Small intestine (tissue), 16 donors: ENCODE results near the gene TNFRSF17. TPM values are rescaled to one million over a fixed set of nuclear protein-coding genes. Genes with fewer than 3 reads are reported as not detected.
"Not testable (repeated sequence)": the region's sequence is repeated elsewhere in the genome, so short reads cannot be mapped to it uniquely, and the experiment has no call there.

Experiments used
- DNase-seq, 2 donors: peaks; one replicate each; pipeline versions ENCODE4 v3.0.0 to v3.0.0-alpha.2; 2013
- FAIRE-seq: peaks from 2 replicates; lab custom pipeline; 2012; peaks lifted over from hg19 to GRCh38; lab: Jason Lieb, UNC
- H3K27ac ChIP-seq, 3 donors: one replicate each; pipeline ENCODE4 v1.5.1; 2013; ENCODE audit warnings: low read length in 2 of 3, mild to moderate bottlenecking in 2 of 3, control low read depth in 1 of 3, inconsistent platforms in 1 of 3, low read depth in 1 of 3, moderate library complexity in 1 of 3
- H3K27me3 ChIP-seq, 3 donors: one replicate each; pipeline ENCODE4 v1.6.1; 2013; ENCODE audit warnings: low read length in 3 of 3, inconsistent platforms in 1 of 3; ENCODE audit not compliant: control insufficient read depth in 3 of 3, insufficient read depth in 3 of 3
- H3K36me3 ChIP-seq, 3 donors: one replicate each; pipeline ENCODE4 v1.6.1; 2013; ENCODE audit warnings: low read length in 3 of 3, inconsistent platforms in 1 of 3, low read depth in 1 of 3, mild to moderate bottlenecking in 1 of 3, moderate library complexity in 1 of 3; ENCODE audit not compliant: control insufficient read depth in 3 of 3, insufficient read depth in 2 of 3
- H3K4me1 ChIP-seq, 3 donors: one replicate each; pipeline ENCODE4 v1.6.1; 2013; ENCODE audit warnings: low read length in 2 of 3, inconsistent platforms in 1 of 3, low read depth in 1 of 3, mild to moderate bottlenecking in 1 of 3, moderate library complexity in 1 of 3; ENCODE audit not compliant: control insufficient read depth in 3 of 3, insufficient read depth in 2 of 3
- H3K4me3 ChIP-seq, 3 donors: one replicate each; pipeline ENCODE4 v1.5.1; 2013; ENCODE audit warnings: low read length in 3 of 3, control low read depth in 1 of 3, inconsistent platforms in 1 of 3, low read depth in 1 of 3, mild to moderate bottlenecking in 1 of 3, moderate library complexity in 1 of 3
- H3K9me3 ChIP-seq, 2 donors: one replicate each; pipeline ENCODE4 v1.6.1; 2013; ENCODE audit warnings: low read depth in 1 of 2, low read length in 1 of 2; ENCODE audit not compliant: control insufficient read depth in 2 of 2, insufficient read depth in 1 of 2
- WGBS, 3 donors: extraction: QIAGEN DNeasy Blood & Tissue Kit; methylation state at CpG; one replicate each; pipeline ENCODE4 v1.1.7; 2013; 5-methylcytosine and 5-hydroxymethylcytosine counted together
- long read RNA-seq, 10 donors: transcript quantifications; one replicate each; lab custom pipeline, GENCODE V29; 2026
- polyA plus RNA-seq, 4 donors: library from polyadenylated mRNA; stranded (reverse) in 3 of 4; unstranded in 1 of 4; fragments of 200-250 nt in 3 of 4; fragments of 120-200 nt in 1 of 4; gene quantifications; one replicate each; pipeline versions ENCODE4 v1.2.1 to v1.2.3, GENCODE V29; 2013
- donor health status: healthy with polysubstance abuse.
- donor health status: control.
- donor health status: control.
- donor health status: Bipolar disorder and iron deficiency.
- donor health status: healthy.

TNFRSF17 gene
- polyA plus RNA-seq: 10 to 100 TPM in 1 of 4 donors, 1 to 10 TPM in 1, under 1 TPM in 1, not detected in 1; 0.04 to 19.7 (median 1.8) TPM
- long read RNA-seq, donor 1: 0 reads
- long read RNA-seq, donor 2: 0 reads
- long read RNA-seq, donor 3: 0 reads
- long read RNA-seq, donor 4: 0 reads
- long read RNA-seq, donor 5: 0 reads
- long read RNA-seq, donor 6: 0 reads
- long read RNA-seq, donor 7: 0 reads
- long read RNA-seq, donor 8: 0 reads
- long read RNA-seq, donor 9: 0 reads
- long read RNA-seq, donor 10, partial matches to known transcripts: 0 of 1 reads
- long read RNA-seq, donor 10, other reads (novel, unspliced or antisense): 0 of 1 reads

DNA sequence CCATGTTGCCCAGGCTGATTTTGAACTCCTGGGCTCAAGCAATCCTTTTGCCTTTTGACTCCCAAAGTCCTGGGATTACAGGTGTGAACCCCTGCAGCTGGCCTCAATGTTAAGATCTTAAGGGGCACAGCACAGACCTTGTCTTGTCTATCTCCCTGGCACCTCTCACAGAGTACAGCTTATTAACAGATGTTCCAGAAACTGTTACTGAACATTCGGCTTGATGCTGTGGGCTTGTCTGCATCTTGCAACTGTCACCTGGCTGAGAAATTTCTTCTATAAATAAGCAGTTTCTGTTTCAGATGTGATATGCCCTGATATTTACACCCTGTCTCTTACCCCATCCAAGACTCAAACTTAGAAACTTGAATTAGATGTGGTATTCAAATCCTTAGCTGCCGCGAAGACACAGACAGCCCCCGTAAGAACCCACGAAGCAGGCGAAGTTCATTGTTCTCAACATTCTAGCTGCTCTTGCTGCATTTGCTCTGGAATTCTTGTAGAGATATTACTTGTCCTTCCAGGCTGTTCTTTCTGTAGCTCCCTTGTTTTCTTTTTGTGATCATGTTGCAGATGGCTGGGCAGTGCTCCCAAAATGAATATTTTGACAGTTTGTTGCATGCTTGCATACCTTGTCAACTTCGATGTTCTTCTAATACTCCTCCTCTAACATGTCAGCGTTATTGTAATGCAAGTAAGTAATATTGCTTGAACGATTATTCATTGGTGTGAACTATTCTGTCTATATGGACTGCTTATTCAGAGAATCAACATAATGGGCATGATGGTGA, at the start of gene TNFRSF17:
TSS of gene TNFRSF17 (plus strand) at position 450 of the 791 bp plus-strand sequence. CDS start at position 565, 115 bp downstream.
- 68 to 77% (median 76%) methylated on average over 9 of the region's 9 CpGs for WGBS, 3 donors
- Histone ChIP-seq H3K27me3 (no peaks in the 10 kb centered on the region), H3K27ac (peak within 1 kb of the TSS in 1 of 3 donors; percentile 74), H3K4me1 (no peaks in the 10 kb centered on the region), H3K36me3 (no peaks in the 10 kb centered on the region), H3K9me3 (no peaks in the 10 kb centered on the region), H3K4me3 (no peak within 1 kb of the TSS)
- FAIRE-seq: no peak
- no peak for DNase-seq

DNA sequence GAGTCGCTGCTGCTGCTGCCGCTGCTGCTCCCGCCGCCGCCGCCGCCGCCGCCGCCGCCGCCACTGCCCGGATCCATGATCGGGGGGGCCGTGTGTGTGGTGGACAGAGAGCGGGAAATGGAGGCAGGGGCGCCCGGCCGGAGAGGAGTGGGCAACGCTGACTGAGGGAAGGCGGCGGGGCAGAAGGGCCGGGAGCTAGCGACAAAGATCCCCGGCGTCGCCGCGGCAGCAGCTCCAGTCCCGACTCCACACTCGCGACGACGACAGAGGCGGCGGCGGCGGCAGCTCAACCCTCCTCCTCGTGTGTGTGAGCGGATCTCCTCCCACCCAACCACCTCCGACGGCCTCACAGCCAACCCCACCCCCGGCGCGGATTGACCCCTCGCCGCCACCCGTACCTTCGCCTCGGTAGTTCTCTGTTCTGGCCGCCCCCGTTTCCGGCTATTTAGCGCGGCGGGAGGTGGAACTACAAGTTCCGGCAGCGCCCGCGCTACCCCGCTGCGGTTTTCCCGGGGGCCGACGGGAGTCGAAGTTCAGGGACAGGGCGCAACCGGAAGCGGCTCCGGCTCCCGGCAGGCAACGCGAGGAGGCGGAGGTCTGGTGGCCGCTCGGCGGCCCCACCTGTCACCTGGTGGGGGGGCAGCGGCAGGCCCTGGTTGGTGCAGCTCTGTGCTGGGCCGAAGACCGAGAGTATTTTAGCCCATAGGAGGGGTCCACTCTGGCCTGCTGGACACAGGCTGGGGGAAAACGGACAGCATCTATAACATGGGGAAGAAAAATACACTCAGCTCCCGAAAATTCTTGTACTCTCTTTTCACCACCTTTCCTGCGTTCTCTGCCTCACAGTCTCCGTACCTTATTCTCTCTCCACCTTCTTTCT, 49.1 kb upstream of the TNFRSF17 start, which contains the start of gene GSPT1:
TSS of gene GSPT1 (minus strand) at position 313 of the 880 bp plus-strand sequence. CDS start at position 77, 236 bp downstream.
- Histone ChIP-seq H3K4me3 (peak within 1 kb of the TSS; percentile 82 to 100 (median 99)), H3K4me1 (peaks cover 6 to 9% (median 7%) of the 10 kb centered on the region in 3 donors), H3K36me3 (no peaks in the 10 kb centered on the region), H3K27me3 (no peaks in the 10 kb centered on the region), H3K9me3 (no peaks in the 10 kb centered on the region), H3K27ac (peak within 1 kb of the TSS; percentile 88 to 99 (median 95))
- peak; percentile 98 to 100 for DNase-seq
- FAIRE-seq: no peak
- 1% methylated on average over 64 to 84 of the region's 84 CpGs for WGBS, 3 donors

DNA sequence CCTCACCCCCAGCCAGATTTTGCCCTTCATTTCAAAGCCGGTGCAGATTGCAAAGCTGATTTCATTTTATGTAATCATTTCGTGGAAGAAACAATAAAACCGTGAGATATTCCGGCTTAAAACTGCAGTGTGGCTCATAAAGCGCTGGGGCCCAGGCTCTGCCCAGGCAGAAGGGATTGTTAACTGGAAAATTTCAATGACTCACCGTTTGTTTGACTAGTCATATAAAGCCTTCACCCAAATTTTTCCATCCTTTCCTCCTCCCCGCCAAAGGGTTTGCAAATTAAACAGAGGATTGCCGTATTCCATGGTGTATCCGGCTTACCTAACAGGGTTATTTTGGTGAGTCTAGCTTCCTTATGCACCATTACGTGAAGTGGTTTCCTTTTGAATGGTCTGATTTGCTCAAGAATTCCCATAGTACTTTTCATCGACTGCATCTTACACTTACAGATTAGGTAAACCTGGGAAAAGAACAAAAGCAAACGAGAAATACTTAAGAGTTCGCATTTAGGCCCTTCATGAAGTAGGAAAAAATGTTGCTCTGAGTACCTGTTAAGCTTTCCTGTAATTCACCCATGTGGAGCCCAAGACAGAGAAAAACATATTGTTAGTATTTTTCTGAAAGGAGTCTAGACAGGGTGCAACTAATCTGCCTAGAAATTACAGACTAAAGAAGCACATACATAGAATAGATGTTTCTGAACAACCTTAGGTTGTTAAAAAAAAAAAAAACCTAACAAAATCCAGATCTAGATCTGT, 48.3 kb upstream of the TNFRSF17 start:
- WGBS, 3 donors: 13 to 54% (median 36%) methylated on average over 13 of the region's 13 CpGs
- no peaks in the 10 kb centered on the region for H3K9me3 ChIP-seq
- H3K27me3 ChIP-seq: no peaks in the 10 kb centered on the region
- H3K36me3 ChIP-seq: no peaks in the 10 kb centered on the region
- H3K4me3 ChIP-seq: peak overlapping the region; percentile 43 to 99 (median 67)
- FAIRE-seq (no peak), DNase-seq (peak; percentile 68 to 82)
- peaks cover 6 to 9% (median 7%) of the 10 kb centered on the region in 3 donors for H3K4me1 ChIP-seq
- H3K27ac ChIP-seq: peak overlapping the region; percentile 70 to 95 (median 89)

DNA sequence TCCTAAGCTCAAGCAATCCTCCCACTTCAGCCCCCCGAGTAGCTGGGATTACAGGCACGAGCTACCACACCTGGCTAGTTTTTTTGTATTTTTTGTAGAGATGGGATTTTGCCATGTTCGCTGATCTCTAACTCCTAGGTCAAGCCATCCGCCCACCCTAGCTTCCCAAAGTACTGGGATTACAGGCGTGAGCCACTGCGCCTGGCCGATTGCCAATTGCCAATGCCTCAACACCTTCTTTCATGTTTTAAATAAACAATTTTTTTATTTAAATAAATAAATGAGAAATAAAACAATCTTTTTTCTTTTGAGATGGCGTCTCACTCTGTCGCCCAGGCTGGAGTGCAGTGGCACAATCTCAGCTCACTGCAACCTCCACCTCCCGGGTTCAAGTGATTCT, 41.0 kb upstream of the TNFRSF17 start:
- not testable (repeated sequence) for H3K27ac ChIP-seq, H3K4me1 ChIP-seq, FAIRE-seq, H3K27me3 ChIP-seq, H3K9me3 ChIP-seq, H3K36me3 ChIP-seq, H3K4me3 ChIP-seq, DNase-seq
- WGBS, 3 donors: 74 to 85% (median 81%) methylated on average over 10 of the region's 10 CpGs

DNA sequence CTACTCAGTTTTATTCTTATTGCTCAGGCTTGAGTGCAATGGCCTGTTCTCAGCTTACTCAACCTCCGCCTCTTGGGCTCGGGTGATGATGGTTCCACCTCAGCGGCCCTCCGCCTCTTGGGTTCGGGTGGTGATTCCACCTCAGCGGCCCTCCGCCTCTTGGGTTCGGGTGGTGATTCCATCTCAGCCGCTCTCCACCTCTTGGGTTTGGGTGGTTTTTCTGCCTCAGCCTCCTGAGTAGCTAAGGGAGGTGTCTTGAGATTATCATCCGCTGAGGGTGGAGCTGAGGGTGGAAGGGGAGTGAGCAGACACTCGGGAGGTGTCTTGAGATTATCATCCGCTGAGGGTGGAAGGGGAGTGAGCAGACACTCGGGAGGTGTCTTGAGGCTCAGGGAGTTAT, 37.7 kb upstream of the TNFRSF17 start:
- DNase-seq, H3K27me3 ChIP-seq, H3K36me3 ChIP-seq, H3K4me1 ChIP-seq, H3K4me3 ChIP-seq, H3K9me3 ChIP-seq, H3K27ac ChIP-seq, FAIRE-seq: not testable (repeated sequence)
- 84 to 88% (median 85%) methylated on average over 13 of the region's 13 CpGs for WGBS, 3 donors

DNA sequence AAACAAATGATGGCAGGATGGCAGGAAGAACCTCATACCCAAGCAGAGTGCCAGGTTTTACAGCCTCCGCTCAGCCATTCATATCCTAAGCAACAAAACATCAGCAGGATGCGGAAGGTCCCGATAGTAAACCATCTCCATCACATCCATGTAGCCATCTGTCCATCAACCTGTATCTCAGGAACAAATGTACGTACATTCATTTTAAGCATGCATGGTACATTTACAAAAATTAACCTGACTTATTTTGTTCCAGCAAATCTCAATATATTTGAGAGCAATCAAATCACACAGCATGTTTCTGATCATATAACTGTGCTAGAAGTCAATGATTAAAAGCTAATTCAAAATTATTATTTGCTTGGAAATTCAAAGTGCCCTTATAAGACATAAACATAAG, 23.1 kb upstream of the TNFRSF17 start, which contains the start of gene NPIPB2:
TSS of gene NPIPB2 (minus strand) at position 101 of the 400 bp plus-strand sequence. CDS start at position 101, 0 bp downstream.
- not testable (repeated sequence) for H3K36me3 ChIP-seq, H3K4me3 ChIP-seq, H3K9me3 ChIP-seq, H3K27ac ChIP-seq, H3K27me3 ChIP-seq, H3K4me1 ChIP-seq, FAIRE-seq, DNase-seq
- WGBS, 3 donors: 93 to 96% (median 96%) methylated on average over 3 of the region's 4 CpGs

DNA sequence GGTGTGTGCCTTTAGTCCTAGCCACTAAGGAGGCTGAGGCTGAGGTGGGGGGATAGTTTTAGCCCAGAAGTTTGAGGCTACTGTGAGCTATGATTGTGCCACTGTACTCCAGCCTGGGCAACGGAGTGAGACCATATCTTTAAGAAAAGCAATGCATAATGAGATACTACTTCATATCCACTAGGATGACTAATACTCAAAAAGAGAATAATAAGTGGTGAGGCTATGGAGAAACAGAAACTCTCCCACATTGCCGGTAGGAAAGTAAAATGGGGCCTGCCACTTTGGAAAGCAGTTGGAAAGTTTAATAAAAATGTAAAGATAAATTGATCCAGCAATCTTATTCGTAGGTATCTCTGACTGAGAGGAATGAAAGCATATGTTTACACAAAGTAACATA, 18.6 kb upstream of the TNFRSF17 start:
- Histone ChIP-seq H3K9me3 (no peaks in the 10 kb centered on the region), H3K36me3 (peaks cover 0 to 2% (median 0%) of the 10 kb centered on the region in 3 donors), H3K4me3 (no peak overlapping the region), H3K27me3 (no peaks in the 10 kb centered on the region), H3K4me1 (no peaks in the 10 kb centered on the region), H3K27ac (no peak overlapping the region)
- no peak for DNase-seq
- no peak for FAIRE-seq
- 55 to 75% (median 59%) methylated on average over 3 of the region's 3 CpGs for WGBS, 3 donors
